ENCODE results near the gene FAM53B. TPM values are rescaled to one million over a fixed set of nuclear protein-coding genes. Genes with fewer than 3 reads are reported as not detected.

Gene FAM53B
- total RNA-seq, 4 donors from 2014 or later = 25.2 to 43.3 (median 34.7) TPM

GRCh38 chr10:124730790-124731189, 13.4 kb downstream of the FAM53B start:
- WGBS = 83% methylated on average over 3 of the region's 3 CpGs
- no peak overlapping the region for H3K4me3 ChIP-seq
- no peak for DNase-seq (ENCODE audit: extremely low spot score)

GRCh38 chr10:124728830-124729661, 15.1 kb downstream of the FAM53B start:
- H3K4me3 ChIP-seq = no peak overlapping the region
- H3K9me3 ChIP-seq = no peaks in the 10 kb centered on the region
- DNase-seq (ENCODE audit: extremely low spot score) = no peak
- H3K27me3 ChIP-seq = no peaks in the 10 kb centered on the region
- TF ChIP-seq EP300 (IDR thresholded peaks at IDR 0.05) = no peak
- no peak for TF ChIP-seq POLR2A (IDR thresholded peaks at IDR 0.05; ENCODE audit: low read depth)
- no peak for TF ChIP-seq CTCF (IDR thresholded peaks at IDR 0.05)
- TF ChIP-seq POLR2AphosphoS5 (IDR thresholded peaks at IDR 0.05) = no peak
- intact Hi-C loops (cut with DNase I) = loop anchor here (5.0 kb wide), 1 partner anchor 82 kb away; no protein-coding TSS in a partner anchor
- WGBS = 58% methylated on average over 8 of the region's 8 CpGs
- peaks cover 87 to 98% (median 91%) of the 10 kb centered on the region in 4 donors for H3K4me1 ChIP-seq
- H3K36me3 ChIP-seq = no peaks in the 10 kb centered on the region
- H3K27ac ChIP-seq (replicated peaks in 1 of 4) = peak overlapping the region; percentile 38 to 67 (median 54)

More at GRCh38 chr10:124730790-124731189, 13.4 kb downstream of the FAM53B start:
- Histone ChIP-seq H3K9me3 (no peaks in the 10 kb centered on the region), H3K27me3 (no peaks in the 10 kb centered on the region), H3K27ac (replicated peaks in 1 of 4) (peak overlapping the region in 3 of 4 donors; percentile 89 to 90 (median 89)), H3K4me1 (peaks cover 87 to 98% (median 91%) of the 10 kb centered on the region in 4 donors), H3K36me3 (no peaks in the 10 kb centered on the region)
- TF ChIP-seq CTCF (IDR thresholded peaks at IDR 0.05) (no peak), EP300 (IDR thresholded peaks at IDR 0.05) (no peak), POLR2AphosphoS5 (IDR thresholded peaks at IDR 0.05) (no peak), POLR2A (IDR thresholded peaks at IDR 0.05; ENCODE audit: low read depth) (no peak)
- intact Hi-C loops (cut with DNase I) = no loop called here

GRCh38 chr10:124728071-124728829, 15.9 kb downstream of the FAM53B start:
- Histone ChIP-seq H3K4me1 (peaks cover 87 to 98% (median 91%) of the 10 kb centered on the region in 4 donors), H3K27ac (replicated peaks in 1 of 4) (peak overlapping the region; percentile 38 to 67 (median 54)), H3K4me3 (no peak overlapping the region), H3K36me3 (no peaks in the 10 kb centered on the region), H3K9me3 (no peaks in the 10 kb centered on the region), H3K27me3 (no peaks in the 10 kb centered on the region)
- WGBS = 54% methylated on average over 14 of the region's 14 CpGs
- DNase-seq (ENCODE audit: extremely low spot score) = no peak
- intact Hi-C loops (cut with DNase I) = loop anchor here (5.0 kb wide), 1 partner anchor 81 kb away; no protein-coding TSS in a partner anchor
- TF ChIP-seq EP300 (IDR thresholded peaks at IDR 0.05) (peak; percentile 1), POLR2AphosphoS5 (IDR thresholded peaks at IDR 0.05) (peak; percentile 44 to 45), CTCF (IDR thresholded peaks at IDR 0.05) (no peak), POLR2A (IDR thresholded peaks at IDR 0.05; ENCODE audit: low read depth) (no peak)

GRCh38 chr10:124727361-124727960, 16.7 kb downstream of the FAM53B start:
- peaks cover 87 to 98% (median 91%) of the 10 kb centered on the region in 4 donors for H3K4me1 ChIP-seq
- H3K9me3 ChIP-seq = no peaks in the 10 kb centered on the region
- H3K27me3 ChIP-seq = no peaks in the 10 kb centered on the region
- WGBS = 81% methylated on average over 6 of the region's 6 CpGs
- H3K4me3 ChIP-seq = no peak overlapping the region
- no peaks in the 10 kb centered on the region for H3K36me3 ChIP-seq
- no peak for DNase-seq (ENCODE audit: extremely low spot score)
- H3K27ac ChIP-seq (replicated peaks in 1 of 4) = peak overlapping the region; percentile 38 to 67 (median 54)
- TF ChIP-seq CTCF (IDR thresholded peaks at IDR 0.05) = no peak
- no peak for TF ChIP-seq POLR2AphosphoS5 (IDR thresholded peaks at IDR 0.05)
- no peak for TF ChIP-seq POLR2A (IDR thresholded peaks at IDR 0.05; ENCODE audit: low read depth)
- TF ChIP-seq EP300 (IDR thresholded peaks at IDR 0.05) = no peak
- intact Hi-C loops (cut with DNase I) = loop anchor here (5.0 kb wide), 1 partner anchor 80 kb away; no protein-coding TSS in a partner anchor

Measured in esophagus muscularis mucosa (tissue), 4 donors.